Measurements from ENCODE around the gene JPH3.

The JPH3 gene

GRCh38 chr16:87611456-87611855 lies 9.1 kb downstream of the JPH3 start:
- Histone ChIP-seq H3K9me3 (ENCODE audit: control insufficient read depth in 1 of 2, low read length in 2 of 2) (no peaks in the 10 kb centered on the region), H3K9ac (ENCODE audit: low read depth in 1 of 2, low read length in 2 of 2) (no peak overlapping the region), H3K27ac (ENCODE audit: low read depth, low read length) (no peak overlapping the region), H3K4me1 (ENCODE audit: control insufficient read depth in 1 of 2, insufficient read depth in 2 of 2, low read length in 2 of 2) (no peaks in the 10 kb centered on the region), H3K27me3 (ENCODE audit: control insufficient read depth in 1 of 2, insufficient read depth in 2 of 2, low read length in 2 of 2) (peaks cover 3 to 4% of the 10 kb centered on the region in 2 donors), H3K4me3 (ENCODE audit: low read depth in 1 of 2, low read length in 2 of 2) (no peak overlapping the region), H3K36me3 (ENCODE audit: control insufficient read depth in 1 of 2, insufficient read depth in 2 of 2, low read length in 2 of 2) (no peaks in the 10 kb centered on the region)

GRCh38 chr16:87613961-87614360 lies 11.7 kb downstream of the JPH3 start:
- Histone ChIP-seq H3K27ac (ENCODE audit: low read depth, low read length) (no peak overlapping the region), H3K4me3 (ENCODE audit: low read depth in 1 of 2, low read length in 2 of 2) (no peak overlapping the region), H3K27me3 (ENCODE audit: control insufficient read depth in 1 of 2, insufficient read depth in 2 of 2, low read length in 2 of 2) (peaks cover 0 to 3% of the 10 kb centered on the region in 2 donors)

DNA sequence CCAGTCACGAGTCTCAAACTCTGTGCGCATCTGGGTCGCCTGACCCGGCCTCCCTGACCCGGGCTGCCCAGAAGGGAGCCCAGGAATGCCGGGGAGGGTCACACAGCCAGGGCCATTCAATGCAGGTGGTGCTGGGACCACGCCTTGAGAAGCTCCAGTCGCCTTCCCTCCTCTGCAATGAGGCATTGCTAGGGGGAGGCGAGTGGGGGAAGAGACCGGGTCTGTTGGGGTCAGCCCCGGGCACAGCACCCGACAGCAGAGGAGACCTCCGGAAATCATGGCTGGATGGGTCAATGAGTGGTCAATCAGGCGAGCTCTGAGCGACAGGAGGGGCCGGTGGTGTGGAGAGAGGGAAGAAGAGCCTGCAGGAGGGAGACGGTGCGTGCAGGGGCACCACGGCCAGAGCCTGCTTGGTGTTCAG lies 13.3 kb downstream of the JPH3 start:
- no peaks in the 10 kb centered on the region for H3K4me1 ChIP-seq (ENCODE audit: control insufficient read depth in 1 of 2, insufficient read depth in 2 of 2, low read length in 2 of 2)
- no peaks in the 10 kb centered on the region for H3K9me3 ChIP-seq (ENCODE audit: control insufficient read depth in 1 of 2, low read length in 2 of 2)
- peaks cover 0 to 3% of the 10 kb centered on the region in 2 donors for H3K27me3 ChIP-seq (ENCODE audit: control insufficient read depth in 1 of 2, insufficient read depth in 2 of 2, low read length in 2 of 2)
- H3K36me3 ChIP-seq (ENCODE audit: control insufficient read depth in 1 of 2, insufficient read depth in 2 of 2, low read length in 2 of 2) = no peaks in the 10 kb centered on the region
- no peak overlapping the region for H3K27ac ChIP-seq (ENCODE audit: low read depth, low read length)
- H3K9ac ChIP-seq (ENCODE audit: low read depth in 1 of 2, low read length in 2 of 2) = no peak overlapping the region
- no peak overlapping the region for H3K4me3 ChIP-seq (ENCODE audit: low read depth in 1 of 2, low read length in 2 of 2)

More at GRCh38 chr16:87613961-87614360, 11.7 kb downstream of the JPH3 start:
- H3K9me3 ChIP-seq (ENCODE audit: control insufficient read depth in 1 of 2, low read length in 2 of 2) = no peaks in the 10 kb centered on the region
- no peaks in the 10 kb centered on the region for H3K36me3 ChIP-seq (ENCODE audit: control insufficient read depth in 1 of 2, insufficient read depth in 2 of 2, low read length in 2 of 2)
- H3K9ac ChIP-seq (ENCODE audit: low read depth in 1 of 2, low read length in 2 of 2) = no peak overlapping the region
- no peaks in the 10 kb centered on the region for H3K4me1 ChIP-seq (ENCODE audit: control insufficient read depth in 1 of 2, insufficient read depth in 2 of 2, low read length in 2 of 2)

DNA sequence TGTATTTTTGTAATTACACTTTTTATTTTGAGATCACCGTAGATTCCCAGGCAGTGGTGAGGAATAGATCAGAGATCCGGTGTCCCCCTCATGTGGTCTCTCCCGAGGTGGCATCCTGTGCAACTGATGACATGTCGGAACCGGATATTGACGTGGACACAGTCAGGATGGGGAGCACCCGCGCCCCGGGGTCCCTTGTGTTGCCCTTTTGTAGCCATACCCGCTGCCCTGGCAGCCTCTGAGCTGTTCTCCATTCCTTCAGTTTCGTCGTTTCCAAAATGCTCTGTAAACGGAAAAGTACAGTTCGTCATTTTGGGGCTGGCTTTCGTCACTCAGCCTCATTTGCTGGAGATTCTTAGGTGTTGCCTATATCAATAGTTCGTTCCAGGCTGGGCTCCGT lies 14.2 kb downstream of the JPH3 start:
- H3K4me1 ChIP-seq (ENCODE audit: control insufficient read depth in 1 of 2, insufficient read depth in 2 of 2, low read length in 2 of 2) = no peaks in the 10 kb centered on the region
- peaks cover 0 to 3% of the 10 kb centered on the region in 2 donors for H3K27me3 ChIP-seq (ENCODE audit: control insufficient read depth in 1 of 2, insufficient read depth in 2 of 2, low read length in 2 of 2)
- H3K27ac ChIP-seq (ENCODE audit: low read depth, low read length) = no peak overlapping the region
- H3K9me3 ChIP-seq (ENCODE audit: control insufficient read depth in 1 of 2, low read length in 2 of 2) = no peaks in the 10 kb centered on the region
- H3K9ac ChIP-seq (ENCODE audit: low read depth in 1 of 2, low read length in 2 of 2) = no peak overlapping the region
- H3K36me3 ChIP-seq (ENCODE audit: control insufficient read depth in 1 of 2, insufficient read depth in 2 of 2, low read length in 2 of 2) = no peaks in the 10 kb centered on the region
- no peak overlapping the region for H3K4me3 ChIP-seq (ENCODE audit: low read depth in 1 of 2, low read length in 2 of 2)

DNA sequence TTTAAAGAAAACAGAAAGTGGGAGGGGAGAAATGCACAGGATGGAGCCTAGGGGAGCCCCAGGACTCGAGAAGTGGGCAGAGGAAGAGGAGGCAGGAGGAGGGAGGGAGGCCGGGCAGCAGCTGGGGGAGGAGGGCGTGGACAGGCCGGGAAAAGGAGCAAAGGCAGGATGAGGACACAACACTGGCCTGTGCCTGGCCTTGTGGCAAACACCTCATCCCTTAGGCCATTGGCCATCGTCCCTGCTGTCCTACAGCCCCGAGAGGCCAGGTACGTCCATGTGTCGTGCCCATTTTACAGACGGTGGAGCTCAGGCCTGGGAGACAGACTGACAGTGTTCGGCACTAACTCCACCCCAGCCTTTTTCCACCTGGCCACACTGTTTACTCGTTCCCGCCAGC lies 15.9 kb downstream of the JPH3 start:
- no peaks in the 10 kb centered on the region for H3K4me1 ChIP-seq (ENCODE audit: control insufficient read depth in 1 of 2, insufficient read depth in 2 of 2, low read length in 2 of 2)
- no peak overlapping the region for H3K4me3 ChIP-seq (ENCODE audit: low read depth in 1 of 2, low read length in 2 of 2)
- peaks cover 0 to 3% of the 10 kb centered on the region in 2 donors for H3K27me3 ChIP-seq (ENCODE audit: control insufficient read depth in 1 of 2, insufficient read depth in 2 of 2, low read length in 2 of 2)
- no peaks in the 10 kb centered on the region for H3K36me3 ChIP-seq (ENCODE audit: control insufficient read depth in 1 of 2, insufficient read depth in 2 of 2, low read length in 2 of 2)
- no peaks in the 10 kb centered on the region for H3K9me3 ChIP-seq (ENCODE audit: control insufficient read depth in 1 of 2, low read length in 2 of 2)
- H3K27ac ChIP-seq (ENCODE audit: low read depth, low read length) = no peak overlapping the region
- no peak overlapping the region for H3K9ac ChIP-seq (ENCODE audit: low read depth in 1 of 2, low read length in 2 of 2)

- Histone ChIP-seq H3K9me3 (ENCODE audit: control insufficient read depth in 1 of 2, low read length in 2 of 2) (no peaks in the 10 kb centered on the region), H3K27ac (ENCODE audit: low read depth, low read length) (no peak overlapping the region), H3K36me3 (ENCODE audit: control insufficient read depth in 1 of 2, insufficient read depth in 2 of 2, low read length in 2 of 2) (no peaks in the 10 kb centered on the region), H3K9ac (ENCODE audit: low read depth in 1 of 2, low read length in 2 of 2) (no peak overlapping the region), H3K4me1 (ENCODE audit: control insufficient read depth in 1 of 2, insufficient read depth in 2 of 2, low read length in 2 of 2) (no peaks in the 10 kb centered on the region), H3K27me3 (ENCODE audit: control insufficient read depth in 1 of 2, insufficient read depth in 2 of 2, low read length in 2 of 2) (peaks cover 0 to 3% of the 10 kb centered on the region in 2 donors), H3K4me3 (ENCODE audit: low read depth in 1 of 2, low read length in 2 of 2) (no peak overlapping the region)
Measured at GRCh38 chr16:87619360-87620200, 17.3 kb downstream of the JPH3 start.

DNA sequence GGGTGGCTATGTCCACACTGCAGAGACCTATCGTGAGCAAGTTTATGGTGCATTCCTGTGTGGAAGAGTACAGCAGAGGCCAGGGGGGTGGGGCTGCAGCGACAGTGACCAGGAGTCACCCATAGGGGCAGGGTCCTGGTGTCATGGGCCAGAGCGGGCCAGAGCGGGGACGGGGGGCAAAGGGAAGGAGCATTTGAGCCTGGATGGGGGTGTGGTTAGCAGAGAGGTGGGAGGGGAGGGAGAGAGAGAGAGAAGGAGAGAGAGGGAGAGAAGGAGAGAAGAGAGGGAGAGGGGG lies 17.8 kb downstream of the JPH3 start:
- no peaks in the 10 kb centered on the region for H3K4me1 ChIP-seq (ENCODE audit: control insufficient read depth in 1 of 2, insufficient read depth in 2 of 2, low read length in 2 of 2)
- H3K4me3 ChIP-seq (ENCODE audit: low read depth in 1 of 2, low read length in 2 of 2) = no peak overlapping the region
- H3K27me3 ChIP-seq (ENCODE audit: control insufficient read depth in 1 of 2, insufficient read depth in 2 of 2, low read length in 2 of 2) = peaks cover 0 to 3% of the 10 kb centered on the region in 2 donors
- no peaks in the 10 kb centered on the region for H3K9me3 ChIP-seq (ENCODE audit: control insufficient read depth in 1 of 2, low read length in 2 of 2)
- H3K36me3 ChIP-seq (ENCODE audit: control insufficient read depth in 1 of 2, insufficient read depth in 2 of 2, low read length in 2 of 2) = no peaks in the 10 kb centered on the region
- no peak overlapping the region for H3K9ac ChIP-seq (ENCODE audit: low read depth in 1 of 2, low read length in 2 of 2)
- H3K27ac ChIP-seq (ENCODE audit: low read depth, low read length) = no peak overlapping the region

GRCh38 chr16:87621550-87621829 lies 19.2 kb downstream of the JPH3 start:
- H3K9me3 ChIP-seq (ENCODE audit: control insufficient read depth in 1 of 2, low read length in 2 of 2) = no peaks in the 10 kb centered on the region
- no peaks in the 10 kb centered on the region for H3K36me3 ChIP-seq (ENCODE audit: control insufficient read depth in 1 of 2, insufficient read depth in 2 of 2, low read length in 2 of 2)
- H3K4me1 ChIP-seq (ENCODE audit: control insufficient read depth in 1 of 2, insufficient read depth in 2 of 2, low read length in 2 of 2) = no peaks in the 10 kb centered on the region
- no peak overlapping the region for H3K27ac ChIP-seq (ENCODE audit: low read depth, low read length)
- peaks cover 0 to 8% of the 10 kb centered on the region in 2 donors for H3K27me3 ChIP-seq (ENCODE audit: control insufficient read depth in 1 of 2, insufficient read depth in 2 of 2, low read length in 2 of 2)
- H3K9ac ChIP-seq (ENCODE audit: low read depth in 1 of 2, low read length in 2 of 2) = no peak overlapping the region
- H3K4me3 ChIP-seq (ENCODE audit: low read depth in 1 of 2, low read length in 2 of 2) = no peak overlapping the region

DNA sequence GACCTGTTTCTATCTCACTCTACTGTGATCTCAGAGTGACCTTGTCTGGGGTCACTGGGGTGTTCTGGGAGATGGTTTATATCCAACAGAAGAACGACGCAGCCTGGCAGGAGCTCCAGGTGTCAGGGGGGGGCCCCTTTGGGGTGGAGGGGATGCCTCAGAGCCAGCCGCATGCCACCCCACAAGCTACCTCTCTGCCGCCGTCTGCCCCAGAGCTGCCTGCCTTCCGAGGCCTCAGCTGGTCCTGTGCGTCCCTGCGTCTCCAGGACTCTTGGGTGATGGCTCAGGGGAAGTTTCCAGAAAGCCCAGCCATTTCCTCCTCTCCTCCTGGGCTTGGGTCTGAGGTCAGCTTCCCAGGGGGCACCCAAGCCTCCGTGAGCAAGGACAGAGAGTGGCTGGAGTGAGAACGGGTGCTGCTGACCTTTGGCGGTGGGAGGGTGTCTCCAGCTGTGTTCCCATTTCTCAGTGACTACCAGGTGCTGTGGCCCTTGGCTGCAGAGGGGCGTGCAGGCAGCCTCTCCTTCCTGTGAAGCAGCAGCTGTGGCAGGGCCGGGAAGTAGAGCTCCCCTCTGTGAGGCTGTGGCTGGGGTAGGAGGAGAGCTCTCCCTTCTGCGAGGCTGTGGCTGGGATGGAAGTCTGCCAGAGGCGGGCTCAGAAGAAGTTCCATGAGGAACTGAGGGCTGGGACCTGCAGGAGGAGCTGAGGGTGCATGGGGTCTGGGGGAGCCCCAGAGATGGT lies 19.8 kb downstream of the JPH3 start:
- Histone ChIP-seq H3K9ac (ENCODE audit: low read depth in 1 of 2, low read length in 2 of 2) (no peak overlapping the region), H3K4me1 (ENCODE audit: control insufficient read depth in 1 of 2, insufficient read depth in 2 of 2, low read length in 2 of 2) (no peaks in the 10 kb centered on the region), H3K9me3 (ENCODE audit: control insufficient read depth in 1 of 2, low read length in 2 of 2) (no peaks in the 10 kb centered on the region), H3K27ac (ENCODE audit: low read depth, low read length) (no peak overlapping the region), H3K27me3 (ENCODE audit: control insufficient read depth in 1 of 2, insufficient read depth in 2 of 2, low read length in 2 of 2) (peaks cover 0 to 8% of the 10 kb centered on the region in 2 donors), H3K4me3 (ENCODE audit: low read depth in 1 of 2, low read length in 2 of 2) (no peak overlapping the region), H3K36me3 (ENCODE audit: control insufficient read depth in 1 of 2, insufficient read depth in 2 of 2, low read length in 2 of 2) (no peaks in the 10 kb centered on the region)

DNA sequence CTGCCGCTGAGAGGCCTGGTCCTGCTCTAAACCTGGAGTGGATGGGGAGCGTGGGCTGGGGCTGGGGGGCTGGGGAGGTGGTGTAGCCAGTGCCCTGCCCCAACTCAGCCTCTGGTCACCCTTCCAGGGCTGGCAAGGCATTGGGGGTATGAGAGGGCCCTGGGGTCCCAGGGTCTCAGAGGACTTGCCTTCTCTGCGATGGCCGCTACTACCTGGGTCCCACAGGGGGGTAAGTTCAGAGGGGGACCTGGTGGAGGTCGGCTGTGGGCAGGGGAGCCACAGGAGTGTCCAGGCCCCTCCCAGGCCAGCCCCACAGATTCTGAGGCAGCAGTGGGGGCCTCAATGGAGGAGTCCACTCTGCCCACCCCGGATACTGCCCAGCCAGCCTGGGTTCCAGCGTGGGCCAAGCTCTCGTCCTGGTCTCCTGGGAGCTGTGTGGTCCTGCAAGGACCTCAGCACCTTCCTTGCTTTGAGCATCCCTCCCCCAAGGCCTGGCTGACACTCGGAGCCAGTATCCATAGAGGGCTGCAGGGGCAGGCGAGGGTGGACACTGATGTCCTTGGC lies 20.5 kb downstream of the JPH3 start:
- H3K27me3 ChIP-seq (ENCODE audit: control insufficient read depth in 1 of 2, insufficient read depth in 2 of 2, low read length in 2 of 2) = peaks cover 0 to 8% of the 10 kb centered on the region in 2 donors
- no peak overlapping the region for H3K27ac ChIP-seq (ENCODE audit: low read depth, low read length)
- no peaks in the 10 kb centered on the region for H3K4me1 ChIP-seq (ENCODE audit: control insufficient read depth in 1 of 2, insufficient read depth in 2 of 2, low read length in 2 of 2)
- no peak overlapping the region for H3K4me3 ChIP-seq (ENCODE audit: low read depth in 1 of 2, low read length in 2 of 2)
- no peaks in the 10 kb centered on the region for H3K9me3 ChIP-seq (ENCODE audit: control insufficient read depth in 1 of 2, low read length in 2 of 2)
- no peaks in the 10 kb centered on the region for H3K36me3 ChIP-seq (ENCODE audit: control insufficient read depth in 1 of 2, insufficient read depth in 2 of 2, low read length in 2 of 2)
- no peak overlapping the region for H3K9ac ChIP-seq (ENCODE audit: low read depth in 1 of 2, low read length in 2 of 2)
